HepG2 (cell line): ENCODE data around the gene TNKS1BP1. TPM values are rescaled to one million over a fixed set of nuclear protein-coding genes. Genes with fewer than 3 reads are reported as not detected.

Experiments
- ELF4 ChIP-seq: sonication (generic); formaldehyde crosslinking; IDR thresholded peaks from 2 replicates; pipeline ENCODE4 v1.5.0; 2020; ENCODE audit warnings: missing genetic modification reagents, mild to moderate bottlenecking, moderate library complexity, borderline replicate concordance
- HDAC1 ChIP-seq: sonication (generic); formaldehyde crosslinking; IDR thresholded peaks from 2 replicates; pipeline ENCODE4 v1.5.1; 2020; ENCODE audit warnings: mild to moderate bottlenecking, missing genetic modification reagents
- JUN ChIP-seq: sonication (generic); formaldehyde crosslinking; IDR thresholded peaks from 2 replicates; pipeline ENCODE4 v1.4.0; 2020; ENCODE audit warnings: mild to moderate bottlenecking, missing genetic modification reagents
- NPAS2 ChIP-seq: sonication (generic); formaldehyde crosslinking; IDR thresholded peaks from 2 replicates; pipeline ENCODE4 v1.8.0; 2022; ENCODE audit warnings: mild to moderate bottlenecking, missing genetic modification reagents, borderline replicate concordance
- SRSF1 ChIP-seq: fragments of 200-400 bp; formaldehyde crosslinking; optimal IDR thresholded peaks from 2 replicates; pipeline ENCODE3; 2017; ENCODE audit warnings: mild to moderate bottlenecking, low read depth, low read length, moderate library complexity
- ZKSCAN1 ChIP-seq: fragments of 150-350 bp; IDR thresholded peaks from 2 replicates; pipeline ENCODE4 v1.6.1; 2014; ENCODE audit warnings: low read length
- ZMYM2 ChIP-seq: sonication (generic); formaldehyde crosslinking; IDR thresholded peaks from 2 replicates; pipeline ENCODE4 v1.8.0; 2022; ENCODE audit warnings: mild to moderate bottlenecking, missing genetic modification reagents
- ZNF335 ChIP-seq: sonication (generic); formaldehyde crosslinking; IDR thresholded peaks from 2 replicates; pipeline ENCODE4 v1.4.0; 2020; ENCODE audit warnings: missing genetic modification reagents
- polyA plus RNA-seq, 8 experiments: library from polyadenylated mRNA; depleted of rRNA in 3 of 8; stranded (reverse) in 7 of 8; unstranded in 1 of 8; fragments of >200 nt; fragmentation: Illumina TruSeq in 4 of 8; extraction: Trizol in 4 of 8; gene quantifications; 2 replicates each; pipeline versions ENCODE4 v1.2.1 to v1.2.3, GENCODE V29; 2011 to 2016; ENCODE audit warnings: low read depth in 4 of 8, missing spikeins in 1 of 8, mixed read lengths in 1 of 8; ENCODE audit not compliant: insufficient read depth in 1 of 8
- total RNA-seq, 5 experiments: library from RNA; depleted of rRNA; stranded (reverse); fragments of >200 nt; fragmentation: Illumina TruSeq; extraction: Trizol; gene quantifications; 2 replicates each; pipeline ENCODE4 v1.2.3, GENCODE V29; 2016; ENCODE audit warnings: low read depth in 1 of 5
- TF ChIP-seq, protein P1 (sequence below): sonication (generic); formaldehyde crosslinking; IDR thresholded peaks from 2 replicates; pipeline ENCODE4 v1.4.0; 2020; ENCODE audit warnings: missing genetic modification reagents
- TF ChIP-seq, protein P2 (sequence below): sonication (generic); formaldehyde crosslinking; IDR thresholded peaks from 2 replicates; pipeline ENCODE4; 2020; ENCODE audit warnings: missing genetic modification reagents, mild to moderate bottlenecking, borderline replicate concordance
- TF ChIP-seq, protein P3 (sequence below): sonication (generic); formaldehyde crosslinking; IDR thresholded peaks from 2 replicates; pipeline ENCODE4 v1.8.0; 2022; ENCODE audit warnings: mild to moderate bottlenecking, missing genetic modification reagents, borderline replicate concordance
- TF ChIP-seq, protein P4 (sequence below): sonication (generic); formaldehyde crosslinking; IDR thresholded peaks from 2 replicates; pipeline ENCODE4 v1.5.1; 2020; ENCODE audit warnings: missing genetic modification reagents, mild to moderate bottlenecking, borderline replicate concordance
- TF ChIP-seq, protein P5 (sequence below): sonication (generic); formaldehyde crosslinking; IDR thresholded peaks from 2 replicates; pipeline ENCODE4 v1.4.0; 2020; ENCODE audit warnings: low read depth, missing genetic modification reagents

The TNKS1BP1 gene
- total and polyA plus RNA-seq, 2 of the 13 experiments (the other 11 are each of a cell fraction or from before 2014, with no cell fraction given) = 13.7 to 15.0 TPM

DNA sequence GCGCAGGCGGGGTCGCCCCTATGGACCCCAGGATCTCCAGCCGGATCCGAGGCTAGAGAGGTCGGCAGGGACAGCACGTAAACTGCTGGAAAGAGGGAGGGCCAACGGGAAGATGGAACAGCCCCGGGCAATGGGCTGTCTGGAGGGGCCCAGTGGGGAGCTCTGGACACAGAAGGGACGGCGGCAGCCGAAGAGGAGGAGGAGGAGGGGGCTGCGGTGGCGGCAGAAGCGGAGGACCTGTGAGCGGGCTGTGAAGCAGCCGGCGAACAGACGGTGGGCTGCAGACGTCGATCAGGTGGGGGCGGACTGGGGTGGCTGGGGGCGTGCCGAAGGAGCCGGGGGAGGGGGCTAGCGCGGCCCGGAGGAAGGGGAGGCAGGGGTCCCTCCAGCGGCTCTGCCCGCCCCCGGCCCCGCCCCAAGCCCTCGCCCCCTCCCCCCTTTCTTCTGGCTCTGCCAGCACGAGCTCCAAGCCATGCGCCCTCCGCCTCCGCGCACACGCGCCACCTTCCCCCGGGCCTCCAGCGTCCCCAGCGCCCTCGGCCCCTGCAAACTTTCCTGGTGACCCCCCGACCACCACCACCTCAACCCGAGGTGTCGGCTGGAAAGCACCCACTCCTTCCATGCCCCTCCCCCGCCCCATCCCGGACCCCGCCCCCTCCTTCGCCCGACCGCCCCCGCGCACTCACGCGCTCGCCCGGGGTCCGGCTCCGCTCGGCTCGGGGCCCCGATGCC, 432 bp downstream of the TNKS1BP1 start (continued):
- TF ChIP-seq, protein P1, sequence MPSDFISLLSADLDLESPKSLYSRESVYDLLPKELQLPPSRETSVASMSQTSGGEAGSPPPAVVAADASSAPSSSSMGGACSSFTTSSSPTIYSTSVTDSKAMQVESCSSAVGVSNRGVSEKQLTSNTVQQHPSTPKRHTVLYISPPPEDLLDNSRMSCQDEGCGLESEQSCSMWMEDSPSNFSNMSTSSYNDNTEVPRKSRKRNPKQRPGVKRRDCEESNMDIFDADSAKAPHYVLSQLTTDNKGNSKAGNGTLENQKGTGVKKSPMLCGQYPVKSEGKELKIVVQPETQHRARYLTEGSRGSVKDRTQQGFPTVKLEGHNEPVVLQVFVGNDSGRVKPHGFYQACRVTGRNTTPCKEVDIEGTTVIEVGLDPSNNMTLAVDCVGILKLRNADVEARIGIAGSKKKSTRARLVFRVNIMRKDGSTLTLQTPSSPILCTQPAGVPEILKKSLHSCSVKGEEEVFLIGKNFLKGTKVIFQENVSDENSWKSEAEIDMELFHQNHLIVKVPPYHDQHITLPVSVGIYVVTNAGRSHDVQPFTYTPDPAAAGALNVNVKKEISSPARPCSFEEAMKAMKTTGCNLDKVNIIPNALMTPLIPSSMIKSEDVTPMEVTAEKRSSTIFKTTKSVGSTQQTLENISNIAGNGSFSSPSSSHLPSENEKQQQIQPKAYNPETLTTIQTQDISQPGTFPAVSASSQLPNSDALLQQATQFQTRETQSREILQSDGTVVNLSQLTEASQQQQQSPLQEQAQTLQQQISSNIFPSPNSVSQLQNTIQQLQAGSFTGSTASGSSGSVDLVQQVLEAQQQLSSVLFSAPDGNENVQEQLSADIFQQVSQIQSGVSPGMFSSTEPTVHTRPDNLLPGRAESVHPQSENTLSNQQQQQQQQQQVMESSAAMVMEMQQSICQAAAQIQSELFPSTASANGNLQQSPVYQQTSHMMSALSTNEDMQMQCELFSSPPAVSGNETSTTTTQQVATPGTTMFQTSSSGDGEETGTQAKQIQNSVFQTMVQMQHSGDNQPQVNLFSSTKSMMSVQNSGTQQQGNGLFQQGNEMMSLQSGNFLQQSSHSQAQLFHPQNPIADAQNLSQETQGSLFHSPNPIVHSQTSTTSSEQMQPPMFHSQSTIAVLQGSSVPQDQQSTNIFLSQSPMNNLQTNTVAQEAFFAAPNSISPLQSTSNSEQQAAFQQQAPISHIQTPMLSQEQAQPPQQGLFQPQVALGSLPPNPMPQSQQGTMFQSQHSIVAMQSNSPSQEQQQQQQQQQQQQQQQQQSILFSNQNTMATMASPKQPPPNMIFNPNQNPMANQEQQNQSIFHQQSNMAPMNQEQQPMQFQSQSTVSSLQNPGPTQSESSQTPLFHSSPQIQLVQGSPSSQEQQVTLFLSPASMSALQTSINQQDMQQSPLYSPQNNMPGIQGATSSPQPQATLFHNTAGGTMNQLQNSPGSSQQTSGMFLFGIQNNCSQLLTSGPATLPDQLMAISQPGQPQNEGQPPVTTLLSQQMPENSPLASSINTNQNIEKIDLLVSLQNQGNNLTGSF = no peak
- TF ChIP-seq ZMYM2 (CRISPR knock-in tag) (no peak), JUN (no peak), NPAS2 (CRISPR knock-in tag) (no peak), ZKSCAN1 (no peak), HDAC1 (peak; percentile 55), ZNF335 (CRISPR knock-in tag) (no peak), ELF4 (no peak), SRSF1 (peak; percentile 99)
- TF ChIP-seq, protein P2, sequence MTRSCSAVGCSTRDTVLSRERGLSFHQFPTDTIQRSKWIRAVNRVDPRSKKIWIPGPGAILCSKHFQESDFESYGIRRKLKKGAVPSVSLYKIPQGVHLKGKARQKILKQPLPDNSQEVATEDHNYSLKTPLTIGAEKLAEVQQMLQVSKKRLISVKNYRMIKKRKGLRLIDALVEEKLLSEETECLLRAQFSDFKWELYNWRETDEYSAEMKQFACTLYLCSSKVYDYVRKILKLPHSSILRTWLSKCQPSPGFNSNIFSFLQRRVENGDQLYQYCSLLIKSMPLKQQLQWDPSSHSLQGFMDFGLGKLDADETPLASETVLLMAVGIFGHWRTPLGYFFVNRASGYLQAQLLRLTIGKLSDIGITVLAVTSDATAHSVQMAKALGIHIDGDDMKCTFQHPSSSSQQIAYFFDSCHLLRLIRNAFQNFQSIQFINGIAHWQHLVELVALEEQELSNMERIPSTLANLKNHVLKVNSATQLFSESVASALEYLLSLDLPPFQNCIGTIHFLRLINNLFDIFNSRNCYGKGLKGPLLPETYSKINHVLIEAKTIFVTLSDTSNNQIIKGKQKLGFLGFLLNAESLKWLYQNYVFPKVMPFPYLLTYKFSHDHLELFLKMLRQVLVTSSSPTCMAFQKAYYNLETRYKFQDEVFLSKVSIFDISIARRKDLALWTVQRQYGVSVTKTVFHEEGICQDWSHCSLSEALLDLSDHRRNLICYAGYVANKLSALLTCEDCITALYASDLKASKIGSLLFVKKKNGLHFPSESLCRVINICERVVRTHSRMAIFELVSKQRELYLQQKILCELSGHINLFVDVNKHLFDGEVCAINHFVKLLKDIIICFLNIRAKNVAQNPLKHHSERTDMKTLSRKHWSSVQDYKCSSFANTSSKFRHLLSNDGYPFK = no peak
- TF ChIP-seq, protein P3, sequence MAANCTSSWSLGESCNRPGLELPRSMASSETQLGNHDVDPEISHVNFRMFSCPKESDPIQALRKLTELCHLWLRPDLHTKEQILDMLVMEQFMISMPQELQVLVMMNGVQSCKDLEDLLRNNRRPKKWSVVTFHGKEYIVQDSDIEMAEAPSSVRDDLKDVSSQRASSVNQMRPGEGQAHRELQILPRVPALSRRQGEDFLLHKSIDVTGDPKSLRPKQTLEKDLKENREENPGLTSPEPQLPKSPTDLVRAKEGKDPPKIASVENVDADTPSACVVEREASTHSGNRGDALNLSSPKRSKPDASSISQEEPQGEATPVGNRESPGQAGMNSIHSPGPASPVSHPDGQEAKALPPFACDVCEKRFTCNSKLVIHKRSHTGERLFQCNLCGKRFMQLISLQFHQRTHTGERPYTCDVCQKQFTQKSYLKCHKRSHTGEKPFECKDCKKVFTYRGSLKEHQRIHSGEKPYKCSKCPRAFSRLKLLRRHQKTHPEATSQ = no peak
- TF ChIP-seq, protein P4, sequence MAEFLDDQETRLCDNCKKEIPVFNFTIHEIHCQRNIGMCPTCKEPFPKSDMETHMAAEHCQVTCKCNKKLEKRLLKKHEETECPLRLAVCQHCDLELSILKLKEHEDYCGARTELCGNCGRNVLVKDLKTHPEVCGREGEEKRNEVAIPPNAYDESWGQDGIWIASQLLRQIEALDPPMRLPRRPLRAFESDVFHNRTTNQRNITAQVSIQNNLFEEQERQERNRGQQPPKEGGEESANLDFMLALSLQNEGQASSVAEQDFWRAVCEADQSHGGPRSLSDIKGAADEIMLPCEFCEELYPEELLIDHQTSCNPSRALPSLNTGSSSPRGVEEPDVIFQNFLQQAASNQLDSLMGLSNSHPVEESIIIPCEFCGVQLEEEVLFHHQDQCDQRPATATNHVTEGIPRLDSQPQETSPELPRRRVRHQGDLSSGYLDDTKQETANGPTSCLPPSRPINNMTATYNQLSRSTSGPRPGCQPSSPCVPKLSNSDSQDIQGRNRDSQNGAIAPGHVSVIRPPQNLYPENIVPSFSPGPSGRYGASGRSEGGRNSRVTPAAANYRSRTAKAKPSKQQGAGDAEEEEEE (CRISPR knock-in tag) = 0 out of 2 replicates have a peak, but pooled peaks have one; percentile 47
- TF ChIP-seq, protein P5, sequence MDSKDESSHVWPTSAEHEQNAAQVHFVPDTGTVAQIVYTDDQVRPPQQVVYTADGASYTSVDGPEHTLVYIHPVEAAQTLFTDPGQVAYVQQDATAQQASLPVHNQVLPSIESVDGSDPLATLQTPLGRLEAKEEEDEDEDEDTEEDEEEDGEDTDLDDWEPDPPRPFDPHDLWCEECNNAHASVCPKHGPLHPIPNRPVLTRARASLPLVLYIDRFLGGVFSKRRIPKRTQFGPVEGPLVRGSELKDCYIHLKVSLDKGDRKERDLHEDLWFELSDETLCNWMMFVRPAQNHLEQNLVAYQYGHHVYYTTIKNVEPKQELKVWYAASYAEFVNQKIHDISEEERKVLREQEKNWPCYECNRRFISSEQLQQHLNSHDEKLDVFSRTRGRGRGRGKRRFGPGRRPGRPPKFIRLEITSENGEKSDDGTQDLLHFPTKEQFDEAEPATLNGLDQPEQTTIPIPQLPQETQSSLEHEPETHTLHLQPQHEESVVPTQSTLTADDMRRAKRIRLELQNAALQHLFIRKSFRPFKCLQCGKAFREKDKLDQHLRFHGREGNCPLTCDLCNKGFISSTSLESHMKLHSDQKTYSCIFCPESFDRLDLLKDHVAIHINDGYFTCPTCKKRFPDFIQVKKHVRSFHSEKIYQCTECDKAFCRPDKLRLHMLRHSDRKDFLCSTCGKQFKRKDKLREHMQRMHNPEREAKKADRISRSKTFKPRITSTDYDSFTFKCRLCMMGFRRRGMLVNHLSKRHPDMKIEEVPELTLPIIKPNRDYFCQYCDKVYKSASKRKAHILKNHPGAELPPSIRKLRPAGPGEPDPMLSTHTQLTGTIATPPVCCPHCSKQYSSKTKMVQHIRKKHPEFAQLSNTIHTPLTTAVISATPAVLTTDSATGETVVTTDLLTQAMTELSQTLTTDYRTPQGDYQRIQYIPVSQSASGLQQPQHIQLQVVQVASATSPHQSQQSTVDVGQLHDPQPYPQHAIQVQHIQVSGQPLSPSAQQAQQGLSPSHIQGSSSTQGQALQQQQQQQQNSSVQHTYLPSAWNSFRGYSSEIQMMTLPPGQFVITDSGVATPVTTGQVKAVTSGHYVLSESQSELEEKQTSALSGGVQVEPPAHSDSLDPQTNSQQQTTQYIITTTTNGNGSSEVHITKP (CRISPR knock-in tag) = no peak
